ENCODE measurements around the gene ALKBH3.

The ALKBH3 gene

DNA sequence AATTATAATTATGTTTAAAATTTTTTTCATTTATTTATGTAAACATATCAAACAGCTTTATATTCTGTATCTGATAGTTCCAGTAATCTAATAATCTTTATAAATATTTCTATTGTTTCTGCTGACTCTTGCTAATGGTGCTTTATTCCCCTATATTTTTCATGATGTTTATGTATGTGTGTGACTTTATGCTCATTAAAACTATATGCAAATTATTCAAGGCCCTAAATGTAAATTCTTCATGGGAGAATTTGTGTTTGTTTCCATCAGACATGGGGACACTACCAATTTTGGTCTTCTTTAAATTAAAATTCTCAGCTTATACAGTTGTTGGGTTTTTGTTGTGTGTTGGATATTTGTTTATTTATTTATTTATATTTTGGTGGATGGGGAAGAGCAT, 13.7 kb upstream of the ALKBH3 start:
- H3K36me3 Mint-ChIP-seq (ENCODE audit: low read depth) = no peaks in the 10 kb centered on the region
- peaks cover 9% of the 10 kb centered on the region for H3K9me3 Mint-ChIP-seq
- H3K27ac Mint-ChIP-seq = no peak overlapping the region
- H3K27me3 Mint-ChIP-seq = peaks cover 26% of the 10 kb centered on the region
- intact Hi-C loops (cut with micrococcal nuclease) = no loop called here
- H3K4me1 Mint-ChIP-seq (ENCODE audit: low read depth) = peaks cover 14% of the 10 kb centered on the region
- no peak overlapping the region for H3K4me3 Mint-ChIP-seq

DNA sequence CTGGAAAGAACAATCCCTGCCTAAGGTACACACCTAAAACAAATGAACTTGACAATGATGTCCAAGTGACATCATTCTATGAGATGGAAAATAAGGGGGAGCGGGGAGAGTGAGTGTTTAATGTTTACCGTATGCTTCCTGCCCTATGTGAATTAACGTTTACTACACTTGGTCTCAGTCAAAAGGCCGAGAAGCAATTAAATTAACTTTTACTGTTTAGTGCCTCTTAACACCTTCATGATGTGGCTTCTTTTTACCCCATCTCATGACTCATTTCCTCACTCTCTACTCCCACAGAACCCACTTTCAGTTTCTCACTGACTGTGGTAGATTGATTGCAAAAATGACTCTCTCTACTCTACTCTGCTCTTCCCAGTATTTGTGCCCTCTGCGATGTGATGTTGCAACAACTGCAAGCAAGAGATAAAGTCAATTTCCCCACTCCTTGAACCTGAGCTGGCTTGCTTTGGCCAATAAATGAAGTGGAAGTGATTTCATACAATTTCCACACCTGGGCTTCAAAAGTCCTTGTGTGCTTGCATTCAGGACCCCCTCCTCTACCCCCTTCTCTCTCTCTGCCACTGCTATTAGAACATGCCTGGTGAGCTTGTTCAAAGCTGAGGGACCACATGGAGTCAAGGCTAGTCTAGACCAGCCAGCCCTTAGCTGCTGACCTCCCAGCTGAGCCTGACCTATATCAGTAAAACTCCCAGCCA, 11.6 kb upstream of the ALKBH3 start:
- no peak overlapping the region for H3K27ac Mint-ChIP-seq
- peaks cover 14% of the 10 kb centered on the region for H3K4me1 Mint-ChIP-seq (ENCODE audit: low read depth)
- no peak overlapping the region for H3K4me3 Mint-ChIP-seq
- H3K36me3 Mint-ChIP-seq (ENCODE audit: low read depth) = no peaks in the 10 kb centered on the region
- peaks cover 36% of the 10 kb centered on the region for H3K27me3 Mint-ChIP-seq
- H3K9me3 Mint-ChIP-seq = peaks cover 9% of the 10 kb centered on the region
- intact Hi-C loops (cut with micrococcal nuclease) = no loop called here

DNA sequence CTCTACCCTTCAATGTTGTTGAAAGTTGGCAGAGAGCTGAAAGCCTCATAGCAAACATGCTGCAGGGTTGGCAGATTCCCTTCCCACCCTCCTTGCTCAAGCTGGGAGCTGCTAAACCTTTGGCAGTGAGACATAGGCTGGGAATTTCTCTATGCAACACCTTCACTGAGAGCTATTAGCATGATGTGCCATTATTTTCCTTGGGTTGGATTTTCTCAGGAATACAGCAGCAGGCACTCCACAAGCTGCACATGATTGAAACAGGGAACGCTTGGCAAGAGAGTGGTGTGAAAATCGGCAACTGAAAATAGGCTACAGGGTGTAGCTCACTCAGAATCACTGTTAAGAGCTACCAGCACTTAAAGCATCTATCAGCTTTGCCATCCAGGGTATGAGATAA, 9.6 kb upstream of the ALKBH3 start:
- no peak overlapping the region for H3K4me3 Mint-ChIP-seq
- intact Hi-C loops (cut with micrococcal nuclease) = no loop called here
- H3K4me1 Mint-ChIP-seq (ENCODE audit: low read depth) = peaks cover 14% of the 10 kb centered on the region
- H3K27me3 Mint-ChIP-seq = peaks cover 43% of the 10 kb centered on the region
- H3K27ac Mint-ChIP-seq = no peak overlapping the region
- peaks cover 9% of the 10 kb centered on the region for H3K9me3 Mint-ChIP-seq
- H3K36me3 Mint-ChIP-seq (ENCODE audit: low read depth) = no peaks in the 10 kb centered on the region

DNA sequence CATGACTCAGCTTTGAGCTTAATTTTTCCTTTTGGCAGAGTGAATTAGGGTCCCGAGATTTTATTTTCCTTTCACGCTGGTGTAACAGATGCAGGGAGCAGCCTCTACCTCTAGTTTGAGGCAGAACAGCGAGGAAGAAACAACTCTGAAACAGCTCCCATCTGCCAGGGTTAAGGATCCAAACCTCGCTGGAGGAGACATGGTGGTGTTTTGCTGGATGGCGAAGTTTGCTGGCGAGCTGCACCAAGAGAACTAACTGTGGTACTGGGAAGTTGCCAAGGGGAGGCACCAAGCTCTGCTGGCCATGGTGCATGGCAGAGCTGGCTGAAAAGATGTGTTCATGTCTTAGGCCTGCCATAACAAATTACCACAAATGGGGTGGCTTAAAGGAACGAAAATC, 7.6 kb upstream of the ALKBH3 start:
- no peaks in the 10 kb centered on the region for H3K36me3 Mint-ChIP-seq (ENCODE audit: low read depth)
- peaks cover 49% of the 10 kb centered on the region for H3K27me3 Mint-ChIP-seq
- H3K4me3 Mint-ChIP-seq = no peak overlapping the region
- intact Hi-C loops (cut with micrococcal nuclease) = no loop called here
- H3K27ac Mint-ChIP-seq = no peak overlapping the region
- H3K4me1 Mint-ChIP-seq (ENCODE audit: low read depth) = peaks cover 14% of the 10 kb centered on the region
- no peaks in the 10 kb centered on the region for H3K9me3 Mint-ChIP-seq

DNA sequence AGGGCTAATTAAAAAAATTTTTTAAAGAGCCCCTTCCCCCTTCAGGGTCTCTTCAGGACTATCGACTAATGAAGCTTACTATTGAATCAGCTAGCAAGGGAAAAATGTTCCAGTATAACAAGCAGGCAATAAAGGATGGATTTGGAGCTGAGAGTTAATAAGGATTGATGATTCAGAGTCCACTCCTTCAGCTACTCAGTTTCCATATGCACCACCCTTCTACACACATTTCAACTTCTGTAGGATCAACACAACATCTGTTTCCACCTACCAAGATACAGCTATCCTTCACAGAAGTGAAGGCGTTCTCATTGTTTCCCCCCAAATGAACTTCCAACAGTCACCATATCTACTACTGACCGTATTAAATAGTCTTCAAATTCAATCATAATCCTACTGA, 6.6 kb upstream of the ALKBH3 start:
- Mint-ChIP-seq H3K36me3 (ENCODE audit: low read depth) (no peaks in the 10 kb centered on the region), H3K27ac (no peak overlapping the region), H3K27me3 (peaks cover 60% of the 10 kb centered on the region), H3K9me3 (peaks cover 5% of the 10 kb centered on the region), H3K4me1 (ENCODE audit: low read depth) (peaks cover 6% of the 10 kb centered on the region), H3K4me3 (no peak overlapping the region)
- intact Hi-C loops (cut with micrococcal nuclease) = no loop called here

DNA sequence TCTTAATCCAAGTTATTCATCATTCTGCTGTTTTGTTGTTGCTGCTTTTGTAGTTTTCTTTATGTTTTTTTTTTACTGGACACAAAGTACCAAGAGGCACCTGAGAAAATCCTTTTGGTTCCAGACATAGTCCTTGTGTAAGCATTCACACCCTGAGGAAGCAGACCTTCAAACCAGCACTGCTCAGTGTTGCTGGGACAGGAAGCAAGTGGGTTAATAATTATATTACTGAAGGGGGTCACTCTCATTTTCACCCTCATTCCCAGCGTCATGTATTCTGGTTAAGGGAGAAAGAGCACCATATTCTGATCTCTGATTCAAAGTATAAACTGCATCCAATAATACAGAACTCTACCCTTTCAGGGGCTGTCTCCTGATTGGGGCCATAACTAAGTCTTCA, 5.9 kb upstream of the ALKBH3 start:
- intact Hi-C loops (cut with micrococcal nuclease) = no loop called here
- Mint-ChIP-seq H3K27ac (no peak overlapping the region), H3K9me3 (peaks cover 8% of the 10 kb centered on the region), H3K27me3 (peaks cover 64% of the 10 kb centered on the region), H3K4me1 (ENCODE audit: low read depth) (no peaks in the 10 kb centered on the region), H3K4me3 (no peak overlapping the region), H3K36me3 (ENCODE audit: low read depth) (no peaks in the 10 kb centered on the region)

DNA sequence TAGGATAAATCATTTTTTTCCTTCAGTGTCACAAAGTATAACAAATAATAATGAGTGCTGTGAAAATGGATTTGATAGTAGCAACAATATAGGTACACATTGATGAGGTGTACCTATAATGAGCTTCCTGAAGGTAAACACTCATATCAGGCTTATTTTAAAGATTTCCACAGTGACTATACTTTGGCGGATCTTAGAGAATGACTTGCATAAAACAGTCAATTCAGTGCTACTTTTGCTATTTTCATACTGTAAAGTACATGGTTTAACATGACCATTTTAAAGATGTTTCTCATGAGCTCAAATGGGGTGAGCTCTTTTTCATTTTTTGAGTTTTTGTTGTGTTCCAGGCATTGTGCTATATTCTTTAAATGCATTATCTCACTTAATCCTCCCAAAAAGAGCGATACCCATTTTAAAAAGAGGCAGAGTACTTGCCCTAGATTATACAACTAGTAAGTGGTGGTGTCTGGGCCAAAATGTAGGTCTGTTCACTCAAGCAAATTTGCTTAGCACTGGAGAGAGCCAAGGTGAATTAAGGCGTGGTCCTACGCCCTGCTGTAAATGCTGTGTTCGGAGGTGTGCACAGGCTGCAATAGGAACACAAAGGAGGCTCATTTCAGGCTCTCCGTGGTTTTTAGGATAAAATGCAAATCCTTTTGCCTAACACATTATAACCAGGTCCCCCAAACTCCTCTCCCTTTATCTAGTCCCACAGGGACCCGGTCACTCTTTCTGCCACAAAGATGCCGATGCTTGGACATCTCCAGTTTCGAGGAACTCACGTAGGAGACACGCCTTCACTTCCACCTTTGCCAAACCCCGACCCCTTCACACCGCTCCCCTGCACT, 617 bp upstream of the ALKBH3 start:
- intact Hi-C loops (cut with micrococcal nuclease) = loop anchor here (1.0 to 5.0 kb wide), 4 partner anchors 93 to 235 kb away; partner anchors contain the start of genes ACCS and HSD17B12
- Mint-ChIP-seq H3K4me3 (peak overlapping the region; percentile 88), H3K36me3 (ENCODE audit: low read depth) (peaks cover 39% of the 10 kb centered on the region), H3K27me3 (peaks cover 29% of the 10 kb centered on the region), H3K27ac (peak overlapping the region; percentile 88), H3K9me3 (peaks cover 8% of the 10 kb centered on the region), H3K4me1 (ENCODE audit: low read depth) (peaks cover 14% of the 10 kb centered on the region)

DNA sequence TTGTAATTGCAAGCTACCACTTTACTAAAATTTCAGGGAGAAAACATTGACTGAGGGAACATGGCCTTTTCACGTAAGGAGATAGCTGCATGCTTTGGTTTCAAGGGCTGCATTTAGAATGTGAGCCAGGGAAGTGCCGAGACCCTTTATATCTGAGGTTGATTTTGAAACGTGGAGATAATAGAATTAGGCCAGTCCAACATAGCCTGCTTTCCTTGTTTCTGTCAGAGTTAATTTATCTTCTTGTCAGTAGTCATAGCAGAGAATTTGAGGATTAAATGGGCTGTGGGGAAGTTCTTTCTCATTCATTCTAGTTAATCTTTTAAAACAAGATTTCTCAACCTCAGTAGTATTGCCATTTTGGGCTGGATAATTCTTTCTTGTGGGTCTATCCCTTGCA, 12.2 kb downstream of the ALKBH3 start:
- no peaks in the 10 kb centered on the region for H3K4me1 Mint-ChIP-seq (ENCODE audit: low read depth)
- intact Hi-C loops (cut with micrococcal nuclease) = loop anchor here (5.0 kb wide), 1 partner anchor 144 kb away; no protein-coding TSS in a partner anchor
- H3K9me3 Mint-ChIP-seq = no peaks in the 10 kb centered on the region
- no peaks in the 10 kb centered on the region for H3K27me3 Mint-ChIP-seq
- no peak overlapping the region for H3K27ac Mint-ChIP-seq
- H3K4me3 Mint-ChIP-seq = no peak overlapping the region
- peaks cover 91% of the 10 kb centered on the region for H3K36me3 Mint-ChIP-seq (ENCODE audit: low read depth)

DNA sequence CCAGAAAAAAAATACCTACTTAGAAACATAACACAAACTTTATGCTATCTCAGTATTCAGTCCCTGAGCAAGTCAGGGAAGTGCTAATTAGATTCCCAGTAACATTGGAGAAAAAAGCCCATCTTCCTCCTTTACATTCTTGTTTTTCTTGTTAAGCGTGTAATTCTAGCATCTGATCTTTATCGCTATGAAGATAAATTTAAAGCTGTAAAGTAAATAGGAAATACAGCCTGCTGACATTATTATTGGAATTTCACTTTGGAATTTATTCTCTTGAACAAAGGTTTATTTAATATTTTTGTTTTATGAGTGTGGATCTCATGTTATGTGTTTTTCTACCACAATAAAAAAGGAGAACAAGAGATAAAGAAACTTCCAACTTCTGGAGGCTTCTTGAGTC, 13.9 kb downstream of the ALKBH3 start:
- Mint-ChIP-seq H3K4me3 (no peak overlapping the region), H3K4me1 (ENCODE audit: low read depth) (no peaks in the 10 kb centered on the region), H3K27me3 (no peaks in the 10 kb centered on the region), H3K27ac (no peak overlapping the region), H3K9me3 (no peaks in the 10 kb centered on the region), H3K36me3 (ENCODE audit: low read depth) (peaks cover 91% of the 10 kb centered on the region)
- intact Hi-C loops (cut with micrococcal nuclease) = loop anchor here (5.0 kb wide), 1 partner anchor 143 kb away; no protein-coding TSS in a partner anchor

DNA sequence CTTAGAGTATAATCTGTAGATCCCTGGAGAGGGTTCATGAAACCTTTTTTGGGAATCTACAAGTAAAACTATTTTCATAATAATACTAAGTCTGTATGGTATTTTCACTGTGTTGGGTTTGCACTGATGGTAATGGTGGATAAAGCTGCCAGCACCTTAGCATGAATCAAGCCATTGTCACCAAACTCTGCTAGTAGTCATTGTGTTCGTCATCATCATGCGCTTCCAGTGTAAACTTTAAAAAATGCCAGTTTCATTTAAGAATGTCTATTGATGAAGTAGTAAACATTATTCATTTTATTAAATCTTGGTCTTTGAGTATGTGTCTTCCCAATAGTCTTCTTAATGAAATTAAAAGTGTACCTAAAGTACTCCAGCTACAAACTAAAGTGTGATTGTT, 15.0 kb downstream of the ALKBH3 start:
- H3K27me3 Mint-ChIP-seq = no peaks in the 10 kb centered on the region
- peaks cover 88% of the 10 kb centered on the region for H3K36me3 Mint-ChIP-seq (ENCODE audit: low read depth)
- no peak overlapping the region for H3K27ac Mint-ChIP-seq
- no peak overlapping the region for H3K4me3 Mint-ChIP-seq
- intact Hi-C loops (cut with micrococcal nuclease) = no loop called here
- no peaks in the 10 kb centered on the region for H3K9me3 Mint-ChIP-seq
- no peaks in the 10 kb centered on the region for H3K4me1 Mint-ChIP-seq (ENCODE audit: low read depth)

DNA sequence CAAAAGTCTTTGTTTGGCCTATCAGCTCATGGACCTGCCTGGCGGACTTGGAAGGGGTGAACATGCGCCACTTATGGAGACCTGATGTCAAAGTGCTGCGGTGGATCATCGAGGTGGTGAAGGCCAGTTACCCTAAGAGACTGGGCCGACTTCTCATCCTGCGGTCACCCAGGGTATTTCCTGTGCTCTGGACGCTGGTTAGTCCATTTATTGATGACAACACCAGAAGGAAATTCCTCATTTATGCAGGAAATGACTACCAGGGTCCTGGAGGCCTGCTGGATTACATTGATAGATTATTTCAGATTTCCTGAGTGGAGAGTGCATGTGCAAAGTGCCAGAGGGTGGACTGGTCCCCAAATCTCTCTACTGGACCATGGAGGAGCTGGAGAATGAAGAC, 17.9 kb downstream of the ALKBH3 start:
- Mint-ChIP-seq H3K27me3 (no peaks in the 10 kb centered on the region), H3K27ac (no peak overlapping the region), H3K4me3 (no peak overlapping the region), H3K36me3 (ENCODE audit: low read depth) (peaks cover 94% of the 10 kb centered on the region), H3K4me1 (ENCODE audit: low read depth) (no peaks in the 10 kb centered on the region), H3K9me3 (no peaks in the 10 kb centered on the region)
- intact Hi-C loops (cut with micrococcal nuclease) = no loop called here

DNA sequence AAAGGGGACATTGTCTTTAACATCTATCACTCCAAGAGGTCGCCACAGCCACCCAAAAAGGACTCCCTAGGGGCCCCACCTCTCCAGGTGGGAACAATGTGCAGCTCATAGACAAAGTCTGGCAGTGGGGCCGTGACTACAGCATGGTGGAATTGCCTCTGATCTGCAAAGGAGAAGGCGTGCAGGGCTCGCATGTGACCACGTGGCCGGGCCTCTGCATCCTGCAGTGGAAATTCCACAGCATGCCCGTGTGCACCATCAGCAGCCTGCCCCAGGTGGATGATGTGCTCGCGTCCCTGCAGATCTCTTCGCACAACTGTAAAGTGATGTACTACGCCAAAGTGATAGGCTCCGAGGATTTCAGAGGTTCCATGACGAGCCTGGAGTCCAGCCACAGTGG, 18.5 kb downstream of the ALKBH3 start:
- Mint-ChIP-seq H3K4me3 (no peak overlapping the region), H3K27ac (no peak overlapping the region), H3K4me1 (ENCODE audit: low read depth) (no peaks in the 10 kb centered on the region), H3K36me3 (ENCODE audit: low read depth) (peaks cover 96% of the 10 kb centered on the region), H3K9me3 (no peaks in the 10 kb centered on the region), H3K27me3 (no peaks in the 10 kb centered on the region)
- intact Hi-C loops (cut with micrococcal nuclease) = no loop called here

DNA sequence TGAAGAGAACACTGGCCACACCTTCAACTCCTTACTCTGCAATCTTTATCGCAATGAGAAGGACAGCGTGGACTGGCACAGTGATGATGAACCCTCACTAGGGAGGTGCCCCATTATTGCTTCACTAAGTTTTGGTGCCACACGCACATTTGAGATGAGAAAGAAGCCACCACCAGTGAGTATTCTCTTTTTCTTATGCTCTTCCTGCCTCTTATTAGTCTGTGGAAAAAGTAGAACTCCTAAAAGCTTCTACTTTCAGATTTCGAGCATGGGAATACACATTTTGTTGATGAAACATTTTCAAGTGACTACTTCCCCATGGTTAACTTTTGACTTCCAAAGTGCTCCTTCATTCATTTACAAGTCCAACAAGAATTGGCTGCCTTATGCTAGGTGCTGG, 20.9 kb downstream of the ALKBH3 start:
- Mint-ChIP-seq H3K27me3 (no peaks in the 10 kb centered on the region), H3K4me3 (no peak overlapping the region), H3K9me3 (no peaks in the 10 kb centered on the region), H3K36me3 (ENCODE audit: low read depth) (peaks cover 85% of the 10 kb centered on the region), H3K27ac (no peak overlapping the region), H3K4me1 (ENCODE audit: low read depth) (no peaks in the 10 kb centered on the region)
- intact Hi-C loops (cut with micrococcal nuclease) = no loop called here

DNA sequence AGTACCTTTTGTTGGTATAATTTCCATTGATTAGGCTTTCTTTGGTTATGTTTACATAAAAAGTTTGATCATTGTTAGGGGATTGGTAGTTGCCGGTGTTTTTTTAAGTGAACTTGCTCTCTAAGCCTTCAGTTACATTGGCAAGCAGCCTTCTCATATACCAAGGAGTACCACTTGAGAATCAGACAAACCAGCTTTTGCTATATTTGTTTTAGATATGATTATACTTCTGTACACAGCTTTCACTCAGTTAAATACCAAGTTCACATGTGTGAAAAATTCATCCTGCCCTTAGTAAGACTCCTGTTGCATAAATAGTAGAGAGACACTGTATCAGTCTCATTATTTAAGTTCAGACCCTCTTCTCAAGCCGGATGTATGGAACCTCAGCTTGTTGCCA, 22.4 kb downstream of the ALKBH3 start:
- intact Hi-C loops (cut with micrococcal nuclease) = no loop called here
- Mint-ChIP-seq H3K9me3 (no peaks in the 10 kb centered on the region), H3K27me3 (no peaks in the 10 kb centered on the region), H3K4me3 (no peak overlapping the region), H3K36me3 (ENCODE audit: low read depth) (peaks cover 85% of the 10 kb centered on the region), H3K4me1 (ENCODE audit: low read depth) (no peaks in the 10 kb centered on the region), H3K27ac (no peak overlapping the region)

All from dendritic cell treated with granulocyte-macrophage colony-stimulating factor and Interleukin-4, amounts not matched to agents 40 ng/mL and 50 ng/mL, for 4 days (primary cell).